Subcutaneous preadipocyte (primary cell): Measurements from ENCODE around the gene SLC5A6. TPM values are rescaled to one million over a fixed set of nuclear protein-coding genes. Genes with fewer than 3 reads are reported as not detected.

Experiments used
- total RNA-seq: library from RNA; depleted of rRNA; stranded (reverse); fragments of >200 nt; gene quantifications from 2 replicates; pipeline ENCODE4 v1.2.3, GENCODE V29; 2012

SLC5A6 gene
- 43.6 and 48.1 TPM in 2 replicates for total RNA-seq

GRCh38 chr2:27211943-27212625, at the start of gene SLC5A6, which contains the start of gene ATRAID:
TSS of gene SLC5A6 (minus strand) at chr2:27212268. CDS start at chr2:27207650, 4,618 bp downstream.
TSS of gene ATRAID (plus strand) at chr2:27212041. CDS start at chr2:27212369, 328 bp downstream.

GRCh38 chr2:27217173-27218121, 5.4 kb upstream of the SLC5A6 start, which contains the start of gene CAD:
TSS of gene CAD (plus strand) at chr2:27217369. CDS start at chr2:27217552, 183 bp downstream.

Other genes starting within 250 kb of the SLC5A6 start
- 2.6 and 4.3 TPM in 2 replicates for gene MAPRE3, start 241.6 kb downstream of the SLC5A6 start, total RNA-seq
- gene TMEM214, start 179.3 kb downstream of the SLC5A6 start, total RNA-seq = 53.6 and 71.9 TPM in 2 replicates
- 16.5 and 22.3 TPM in 2 replicates for gene AGBL5, start 160.6 kb downstream of the SLC5A6 start, total RNA-seq
- 193 and 258 TPM in 2 replicates for gene OST4, start 140.6 kb downstream of the SLC5A6 start, total RNA-seq
- 36.7 and 51.6 TPM in 2 replicates for gene EMILIN1, start 133.7 kb downstream of the SLC5A6 start, total RNA-seq
- 1.4 and 1.5 TPM in 2 replicates for gene KHK, start 125.5 kb downstream of the SLC5A6 start, total RNA-seq
- gene CGREF1, start 93.1 kb downstream of the SLC5A6 start, total RNA-seq = 7.2 and 14.3 TPM in 2 replicates
- gene ABHD1, start 88.5 kb downstream of the SLC5A6 start, total RNA-seq = under 0.01 TPM in 1 of 2 replicates, not detected in the other
- gene PREB, start 77.6 kb downstream of the SLC5A6 start, total RNA-seq = 37.8 and 48.1 TPM in 2 replicates
- gene PRR30, start 72.9 kb downstream of the SLC5A6 start, total RNA-seq = not detected in 2 replicates
- gene TCF23, start 63.3 kb downstream of the SLC5A6 start, total RNA-seq = not detected in 2 replicates
- 113 and 144 TPM in 2 replicates for gene ATRAID, start 227 bp downstream of the SLC5A6 start, total RNA-seq
- 40.1 and 62.4 TPM in 2 replicates for gene CAD, start 5.1 kb upstream of the SLC5A6 start, total RNA-seq
- gene SLC30A3, start 50.8 kb upstream of the SLC5A6 start, total RNA-seq = not detected in 2 replicates
- gene DNAJC5G, start 63.2 kb upstream of the SLC5A6 start, total RNA-seq = not detected in 2 replicates
- gene TRIM54, start 70.2 kb upstream of the SLC5A6 start, total RNA-seq = not detected in 2 replicates
- gene UCN, start 96.2 kb upstream of the SLC5A6 start, total RNA-seq = 0.59 and 0.73 TPM in 2 replicates
- gene MPV17, start 110.8 kb upstream of the SLC5A6 start, total RNA-seq = 88.8 and 100 TPM in 2 replicates
- 40.4 and 54.9 TPM in 2 replicates for gene GTF3C2, start 144.5 kb upstream of the SLC5A6 start, total RNA-seq
- gene EIF2B4, start 158.1 kb upstream of the SLC5A6 start, total RNA-seq = 26.2 and 28.3 TPM in 2 replicates
- gene SNX17, start 158.3 kb upstream of the SLC5A6 start, total RNA-seq = 134 and 139 TPM in 2 replicates
- gene ZNF513, start 168.5 kb upstream of the SLC5A6 start, total RNA-seq = 5.7 and 6.6 TPM in 2 replicates
- 73.5 and 102 TPM in 2 replicates for gene PPM1G, start 197.3 kb upstream of the SLC5A6 start, total RNA-seq
- 89.7 and 101 TPM in 2 replicates for gene NRBP1, start 216.4 kb upstream of the SLC5A6 start, total RNA-seq
- 0.39 TPM in 1 of 2 replicates, not detected in the other for gene KRTCAP3, start 230.1 kb upstream of the SLC5A6 start, total RNA-seq